Measurements from ENCODE around the gene CDC37. TPM values are rescaled to one million over a fixed set of nuclear protein-coding genes. Genes with fewer than 3 reads are reported as not detected.

CDC37 gene
- total and polyA plus RNA-seq, 2 of the 4 experiments (the other 2 are of a cell fraction): 209 to 650 TPM

- Histone ChIP-seq H4K91ac (ENCODE audit: insufficient read depth, low read depth, low read length) (no peak overlapping the region), H3K27ac (ENCODE audit: insufficient read depth, low read length) (no peak overlapping the region), H3K56ac (ENCODE audit: extremely low read depth, insufficient read depth, low read length) (no peak overlapping the region), H4K20me1 (ENCODE audit: insufficient read depth, low read length) (peaks cover 31% of the 10 kb centered on the region), H2BK120ac (ENCODE audit: low read depth, low read length) (no peak overlapping the region), H3K4me3 (ENCODE audit: insufficient read depth, low read depth, low read length) (no peak overlapping the region), H2BK15ac (ENCODE audit: low read depth, low read length) (no peak overlapping the region), H3K9me1 (ENCODE audit: insufficient read depth, low read length) (no peaks in the 10 kb centered on the region), H2AFZ (replicated peaks; ENCODE audit: low read length, poor library complexity) (peak overlapping the region; percentile 69), H3K18ac (ENCODE audit: low read depth, low read length) (no peak overlapping the region), H3K9me3 (ENCODE audit: control insufficient read depth, insufficient read depth, low read length) (no peaks in the 10 kb centered on the region), H4K5ac (ENCODE audit: low read depth, low read length) (no peak overlapping the region), H2BK20ac (ENCODE audit: low read depth, low read length) (no peak overlapping the region), H2AK9ac (replicated peaks; ENCODE audit: low read depth, low read length, poor library complexity) (peak overlapping the region; percentile 60), H3K27me3 (ENCODE audit: control insufficient read depth, insufficient read depth, low read length) (peaks cover 45% of the 10 kb centered on the region), H3K4ac (ENCODE audit: low read depth, low read length) (no peak overlapping the region), H3K36me3 (ENCODE audit: control insufficient read depth, insufficient read depth, low read length) (no peaks in the 10 kb centered on the region), H3K9ac (ENCODE audit: low read depth, low read length) (no peak overlapping the region), H2BK5ac (ENCODE audit: low read depth, low read length, poor library complexity, severe bottlenecking) (no peak overlapping the region), H3K79me1 (ENCODE audit: low read depth in 1 of 2, low read length in 2 of 2) (no peaks in the 10 kb centered on the region; a peak in 1 of 4 replicates), H2AK5ac (ENCODE audit: low read depth, low read length) (no peak overlapping the region), H4K8ac (ENCODE audit: low read depth in 2 of 2, low read length in 2 of 2) (no peak overlapping the region), H3K23ac (ENCODE audit: low read depth, low read length) (no peak overlapping the region), H3K4me2 (ENCODE audit: low read depth, low read length) (peak overlapping the region; percentile 4; the same call in 1 of the 2 replicates), H3K4me1 (ENCODE audit: control insufficient read depth, insufficient read depth, low read length) (peaks cover 12% of the 10 kb centered on the region), H3K14ac (replicated peaks; ENCODE audit: low read depth, low read length) (no peak overlapping the region)
- BruUV-seq (replicated peaks): no TSS peak
- no peak for TF ChIP-seq RCOR1 (IDR thresholded peaks at IDR 0.05; ENCODE audit: insufficient replicate concordance, low read length)
- TF ChIP-seq CEBPB (IDR thresholded peaks at IDR 0.05; ENCODE audit: low read depth, low read length): no peak
- TF ChIP-seq MAZ (IDR thresholded peaks at IDR 0.05; ENCODE audit: borderline replicate concordance, low read depth, low read length): no peak
- TF ChIP-seq FOS (IDR thresholded peaks at IDR 0.05; ENCODE audit: low read depth, low read length): no peak
- no peak for TF ChIP-seq CHD1 (IDR thresholded peaks at IDR 0.05; ENCODE audit: low read depth, low read length)
- no peak for TF ChIP-seq ELK1 (IDR thresholded peaks at IDR 0.05; ENCODE audit: borderline replicate concordance, low read depth, low read length)
- TF ChIP-seq POLR2A (IDR thresholded peaks at IDR 0.05; ENCODE audit: low read depth, low read length): no peak
- TF ChIP-seq MAFK (IDR thresholded peaks at IDR 0.05; ENCODE audit: low read depth, low read length): no peak
- no peak for TF ChIP-seq SMC3 (IDR thresholded peaks at IDR 0.05; ENCODE audit: low read depth, low read length)
- no peak for TF ChIP-seq USF2 (IDR thresholded peaks at IDR 0.05; ENCODE audit: low read depth, low read length)
- no peak for TF ChIP-seq NFE2L2 (IDR thresholded peaks at IDR 0.05; ENCODE audit: low read depth, low read length)
- TF ChIP-seq BHLHE40 (IDR thresholded peaks at IDR 0.05; ENCODE audit: low read depth, low read length): no peak
- in situ Hi-C loops (cut with MboI; ENCODE audit: low sequenced_read_pairs): no loop called here
- WGBS, 2 experiments (ENCODE audit: extremely low coverage in 2 of 2, insufficient read length in 1 of 2): 1% methylated on average over 11 of the region's 32 CpGs; no CpG with 5 or more reads in 1 of the 2 experiments
- dilution Hi-C loops (cut with HindIII; ENCODE audit: low sequenced_read_pairs, unreplicated experiment): no loop called here
- CTCF ChIA-PET: interaction anchor here (0.5 to 3.5 kb wide), 2 partner anchors 15 to 19 kb away, joined by 4 to 37 read pairs; partner anchors contain the start of gene CDC37
- intact Hi-C loops (cut with micrococcal nuclease): no loop called here
- ATAC-seq (ENCODE audit: low read depth) (no peak), DNase-seq (no peak)
- POLR2A ChIA-PET (ENCODE audit: unreplicated experiment): interaction anchor here (0.5 kb wide), 1 partner anchor 76 kb away, joined by 3 read pairs; no protein-coding TSS in a partner anchor
Observed at GRCh38 chr19:10418485-10419199, 15.3 kb upstream of the CDC37 start.

All from IMR-90 (cell line).